ENCODE data around the gene CDH12. TPM values are rescaled to one million over a fixed set of nuclear protein-coding genes. Genes with fewer than 3 reads are reported as not detected.

The CDH12 gene
- total RNA-seq, 1 donor from 2014 or later: 0.26 TPM

DNA sequence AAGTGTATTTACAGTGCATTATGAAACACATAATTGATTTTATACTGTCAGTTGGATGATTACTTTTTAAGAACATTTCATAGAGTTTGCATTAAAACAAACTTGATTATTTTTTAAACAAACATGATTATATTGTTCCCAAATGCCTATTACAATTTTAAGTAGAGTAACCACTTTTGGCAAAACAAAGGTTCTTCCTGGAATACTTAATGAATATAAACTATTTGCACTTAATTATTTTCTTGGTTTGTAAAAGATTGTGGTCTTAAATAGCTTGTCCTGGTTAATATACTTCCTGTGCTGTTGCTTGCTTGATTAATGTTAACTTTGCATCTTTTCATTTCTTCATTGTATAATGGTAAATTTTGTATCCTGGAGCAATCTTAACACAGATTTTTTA lies 180.0 kb downstream of the CDH12 start:
- Mint-ChIP-seq H3K27me3 (ENCODE audit: unreplicated experiment) (no peaks in the 10 kb centered on the region), H3K9me3 (ENCODE audit: unreplicated experiment) (no peaks in the 10 kb centered on the region), H3K27ac (ENCODE audit: unreplicated experiment) (no peak overlapping the region), H3K4me1 (ENCODE audit: unreplicated experiment) (no peaks in the 10 kb centered on the region), H3K36me3 (ENCODE audit: low read depth, unreplicated experiment) (no peaks in the 10 kb centered on the region), H3K4me3 (ENCODE audit: unreplicated experiment) (no peak overlapping the region)
- DNase-seq (ENCODE audit: low spot score): no peak
- TF ChIP-seq, protein P1, sequence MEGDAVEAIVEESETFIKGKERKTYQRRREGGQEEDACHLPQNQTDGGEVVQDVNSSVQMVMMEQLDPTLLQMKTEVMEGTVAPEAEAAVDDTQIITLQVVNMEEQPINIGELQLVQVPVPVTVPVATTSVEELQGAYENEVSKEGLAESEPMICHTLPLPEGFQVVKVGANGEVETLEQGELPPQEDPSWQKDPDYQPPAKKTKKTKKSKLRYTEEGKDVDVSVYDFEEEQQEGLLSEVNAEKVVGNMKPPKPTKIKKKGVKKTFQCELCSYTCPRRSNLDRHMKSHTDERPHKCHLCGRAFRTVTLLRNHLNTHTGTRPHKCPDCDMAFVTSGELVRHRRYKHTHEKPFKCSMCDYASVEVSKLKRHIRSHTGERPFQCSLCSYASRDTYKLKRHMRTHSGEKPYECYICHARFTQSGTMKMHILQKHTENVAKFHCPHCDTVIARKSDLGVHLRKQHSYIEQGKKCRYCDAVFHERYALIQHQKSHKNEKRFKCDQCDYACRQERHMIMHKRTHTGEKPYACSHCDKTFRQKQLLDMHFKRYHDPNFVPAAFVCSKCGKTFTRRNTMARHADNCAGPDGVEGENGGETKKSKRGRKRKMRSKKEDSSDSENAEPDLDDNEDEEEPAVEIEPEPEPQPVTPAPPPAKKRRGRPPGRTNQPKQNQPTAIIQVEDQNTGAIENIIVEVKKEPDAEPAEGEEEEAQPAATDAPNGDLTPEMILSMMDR (IDR thresholded peaks at IDR 0.05; ENCODE audit: unreplicated experiment): no peak

DNA sequence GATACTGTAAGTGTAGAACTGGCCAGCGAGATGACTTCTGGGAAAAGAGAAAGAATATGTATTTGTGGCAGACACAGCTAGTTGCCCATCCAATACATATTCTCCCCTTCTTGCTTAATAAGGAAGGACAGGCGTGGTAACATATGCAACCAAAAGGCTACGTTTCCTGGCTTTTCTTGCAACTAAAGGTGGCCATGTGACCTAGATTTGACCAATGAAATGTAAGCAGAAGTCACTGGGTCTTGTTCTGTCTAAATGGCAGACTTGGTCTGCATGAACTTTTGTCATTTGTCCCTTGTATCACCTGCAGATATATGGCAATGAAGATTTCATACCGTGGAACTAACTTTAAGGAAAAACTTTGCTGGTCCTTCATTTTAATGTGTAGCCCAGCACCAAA lies 183.8 kb downstream of the CDH12 start:
- Mint-ChIP-seq H3K4me1 (ENCODE audit: unreplicated experiment) (no peaks in the 10 kb centered on the region), H3K27ac (ENCODE audit: unreplicated experiment) (no peak overlapping the region), H3K36me3 (ENCODE audit: low read depth, unreplicated experiment) (no peaks in the 10 kb centered on the region), H3K27me3 (ENCODE audit: unreplicated experiment) (no peaks in the 10 kb centered on the region), H3K4me3 (ENCODE audit: unreplicated experiment) (no peak overlapping the region), H3K9me3 (ENCODE audit: unreplicated experiment) (no peaks in the 10 kb centered on the region)
- TF ChIP-seq, protein P1 (IDR thresholded peaks at IDR 0.05; ENCODE audit: unreplicated experiment): no peak
- no peak for DNase-seq (ENCODE audit: low spot score)

GRCh38 chr5:22665801-22666200 lies 187.3 kb downstream of the CDH12 start:
- no peaks in the 10 kb centered on the region for H3K9me3 Mint-ChIP-seq (ENCODE audit: unreplicated experiment)
- TF ChIP-seq, protein P1 (IDR thresholded peaks at IDR 0.05; ENCODE audit: unreplicated experiment): no peak
- no peak overlapping the region for H3K27ac Mint-ChIP-seq (ENCODE audit: unreplicated experiment)
- H3K36me3 Mint-ChIP-seq (ENCODE audit: low read depth, unreplicated experiment): no peaks in the 10 kb centered on the region
- H3K27me3 Mint-ChIP-seq (ENCODE audit: unreplicated experiment): no peaks in the 10 kb centered on the region
- H3K4me1 Mint-ChIP-seq (ENCODE audit: unreplicated experiment): no peaks in the 10 kb centered on the region
- DNase-seq (ENCODE audit: low spot score): no peak
- no peak overlapping the region for H3K4me3 Mint-ChIP-seq (ENCODE audit: unreplicated experiment)

DNA sequence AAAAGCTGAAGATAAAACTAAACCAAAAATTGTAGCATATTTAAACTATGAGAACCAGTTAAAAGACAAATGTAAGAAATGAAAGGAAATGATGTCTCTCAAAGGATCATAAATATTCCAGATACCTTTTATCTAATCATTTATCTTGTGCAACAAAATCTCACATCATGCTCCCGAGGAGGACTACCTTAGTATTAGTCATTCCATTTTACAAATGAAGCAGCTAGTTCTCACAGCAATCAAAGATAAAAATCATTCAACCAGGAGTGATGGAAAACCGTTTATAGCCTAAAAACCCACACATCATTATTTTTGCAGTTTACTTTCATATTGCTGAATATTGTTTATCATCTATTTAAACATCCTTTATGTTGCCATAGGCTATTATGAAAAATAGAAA lies 190.0 kb downstream of the CDH12 start:
- Mint-ChIP-seq H3K9me3 (ENCODE audit: unreplicated experiment) (no peaks in the 10 kb centered on the region), H3K36me3 (ENCODE audit: low read depth, unreplicated experiment) (no peaks in the 10 kb centered on the region), H3K27ac (ENCODE audit: unreplicated experiment) (no peak overlapping the region), H3K4me1 (ENCODE audit: unreplicated experiment) (no peaks in the 10 kb centered on the region), H3K4me3 (ENCODE audit: unreplicated experiment) (no peak overlapping the region), H3K27me3 (ENCODE audit: unreplicated experiment) (no peaks in the 10 kb centered on the region)
- no peak for DNase-seq (ENCODE audit: low spot score)
- TF ChIP-seq, protein P1 (IDR thresholded peaks at IDR 0.05; ENCODE audit: unreplicated experiment): no peak

DNA sequence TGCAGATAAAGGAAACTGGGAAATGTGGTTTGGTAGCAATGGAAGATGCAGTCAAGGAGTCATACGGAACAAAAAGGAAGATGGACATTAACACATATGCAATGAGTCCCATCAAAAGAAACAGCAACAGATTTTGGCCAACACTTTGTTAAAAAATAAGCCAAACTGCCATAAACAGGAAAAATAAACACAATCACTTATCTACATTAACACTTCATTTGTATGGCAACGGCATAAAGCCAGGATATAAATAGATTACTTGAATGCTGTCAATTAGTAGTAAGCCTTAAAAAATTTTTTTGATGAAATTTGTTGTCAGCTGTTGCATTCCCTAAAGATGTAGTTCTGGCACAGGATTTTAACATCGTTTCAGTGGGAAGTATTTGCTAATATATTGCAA lies 190.8 kb downstream of the CDH12 start:
- H3K4me3 Mint-ChIP-seq (ENCODE audit: unreplicated experiment): no peak overlapping the region
- no peaks in the 10 kb centered on the region for H3K9me3 Mint-ChIP-seq (ENCODE audit: unreplicated experiment)
- H3K27ac Mint-ChIP-seq (ENCODE audit: unreplicated experiment): no peak overlapping the region
- no peaks in the 10 kb centered on the region for H3K36me3 Mint-ChIP-seq (ENCODE audit: low read depth, unreplicated experiment)
- TF ChIP-seq, protein P1 (IDR thresholded peaks at IDR 0.05; ENCODE audit: unreplicated experiment): no peak
- no peaks in the 10 kb centered on the region for H3K27me3 Mint-ChIP-seq (ENCODE audit: unreplicated experiment)
- no peak for DNase-seq (ENCODE audit: low spot score)
- no peaks in the 10 kb centered on the region for H3K4me1 Mint-ChIP-seq (ENCODE audit: unreplicated experiment)

All from endothelial cell (in vitro differentiated cells).